GM23338 (cell line): ENCODE data around the gene RAPGEFL1. TPM values are rescaled to one million over a fixed set of nuclear protein-coding genes. Genes with fewer than 3 reads are reported as not detected.

ENCODE experiments used
- ATAC-seq: fragments of 200-7000 bp; cut with Tn5 transposase; 3 replicates; pipeline ENCODE4 v1.9.1; 2020
- DNase-seq: peaks from one replicate; pipeline ENCODE4 v3.0.0-alpha.2; 2015; ENCODE audit warnings: low spot score
- H2AFZ ChIP-seq: fragments of 200-600 bp; sonication (generic); 2 replicates; pipeline ENCODE4 v1.8.0; 2016; ENCODE audit warnings: antibody characterized with exemption, mild to moderate bottlenecking, moderate library complexity
- H3F3A ChIP-seq: fragments of 200-600 bp; sonication (generic); replicated peaks from 2 replicates; pipeline ENCODE4 v1.8.0; 2017; ENCODE audit warnings: antibody characterized with exemption, mixed run types, low read depth
- H3K27ac ChIP-seq: fragments of 200-600 bp; sonication (generic); 2 replicates; pipeline ENCODE4 v1.6.1; 2016; ENCODE audit warnings: low read depth
- H3K27me3 ChIP-seq: fragments of 200-600 bp; sonication (generic); 2 replicates; pipeline ENCODE4 v1.8.0; 2016; ENCODE audit warnings: mild to moderate bottlenecking, mixed run types, moderate library complexity; ENCODE audit not compliant: insufficient read depth
- H3K36me3 ChIP-seq: fragments of 200-600 bp; sonication (generic); 2 replicates; pipeline ENCODE4 v1.8.0; 2016; ENCODE audit warnings: mild to moderate bottlenecking; ENCODE audit not compliant: insufficient read depth
- H3K4me1 ChIP-seq: fragments of 200-600 bp; sonication (generic); 2 replicates; pipeline ENCODE4 v1.8.0; 2016; ENCODE audit warnings: mild to moderate bottlenecking, moderate library complexity; ENCODE audit not compliant: insufficient read depth
- H3K4me2 ChIP-seq: fragments of 200-600 bp; sonication (generic); 2 replicates; pipeline ENCODE4 v1.7.1; 2017; ENCODE audit warnings: mixed run types
- H3K4me3 ChIP-seq: fragments of 200-600 bp; sonication (generic); 2 replicates; pipeline ENCODE4 v1.6.1; 2016; ENCODE audit warnings: mixed run types
- H3K79me2 ChIP-seq: fragments of 200-600 bp; sonication (generic); replicated peaks from 2 replicates; pipeline ENCODE4 v1.8.0; 2017; ENCODE audit warnings: mild to moderate bottlenecking; ENCODE audit not compliant: insufficient read depth
- H3K9me2 ChIP-seq: fragments of 200-600 bp; sonication (generic); 2 replicates; pipeline ENCODE4 v1.8.0; 2017; ENCODE audit not compliant: insufficient read depth
- H4K20me1 ChIP-seq: fragments of 200-600 bp; sonication (generic); replicated peaks from 2 replicates; pipeline ENCODE4 v1.8.0; 2017; ENCODE audit warnings: mild to moderate bottlenecking; ENCODE audit not compliant: insufficient read depth
- H3K27ac Mint-ChIP-seq: 2 replicates; pipeline ENCODE4 v1.8.0; 2020; ENCODE audit warnings: inconsistent platforms, mild to moderate bottlenecking, moderate library complexity, mixed read lengths
- H3K27me3 Mint-ChIP-seq: 3 replicates; pipeline ENCODE4 v1.8.0; 2022; ENCODE audit warnings: low read depth, mild to moderate bottlenecking, moderate library complexity, mixed read lengths, inconsistent platforms; ENCODE audit not compliant: insufficient read depth, poor library complexity
- H3K36me3 Mint-ChIP-seq: 3 replicates; pipeline ENCODE4 v1.8.0; 2021; ENCODE audit warnings: low read depth, mild to moderate bottlenecking, inconsistent platforms, moderate library complexity, mixed read lengths
- H3K4me1 Mint-ChIP-seq: 3 replicates; pipeline ENCODE4 v1.8.0; 2020; ENCODE audit warnings: mild to moderate bottlenecking, inconsistent platforms, mixed read lengths
- H3K4me3 Mint-ChIP-seq: 3 replicates; pipeline ENCODE4 v1.8.0; 2021; ENCODE audit warnings: moderate library complexity, mild to moderate bottlenecking, inconsistent platforms, mixed read lengths
- H3K9me3 Mint-ChIP-seq: 3 replicates; pipeline ENCODE4 v1.8.0; 2020; ENCODE audit warnings: moderate library complexity, mild to moderate bottlenecking, inconsistent platforms, mixed read lengths
- CREB1 ChIP-seq: fragments of 250-450 bp; sonication (Bioruptor Pico); IDR thresholded peaks from 2 replicates; pipeline ENCODE4 v1.5.0; 2020; ENCODE audit warnings: low read depth, mild to moderate bottlenecking, moderate library complexity
- EZH2 ChIP-seq: fragments of 200-600 bp; sonication (generic); IDR thresholded peaks from one replicate; pipeline ENCODE4 v1.8.0; 2017; ENCODE audit warnings: antibody characterized with exemption, mild to moderate bottlenecking, low read depth; ENCODE audit not compliant: unreplicated experiment
- EZH2phosphoT487 ChIP-seq: fragments of 200-600 bp; sonication (generic); IDR thresholded peaks from one replicate; pipeline ENCODE4 v1.8.1; 2018; ENCODE audit warnings: antibody characterized with exemption; ENCODE audit not compliant: unreplicated experiment
- JUNB ChIP-seq: IDR thresholded peaks from one replicate; pipeline ENCODE4 v1.6.1; 2016; ENCODE audit warnings: antibody characterized with exemption; ENCODE audit not compliant: unreplicated experiment
- NANOG ChIP-seq: IDR thresholded peaks from 2 replicates; pipeline ENCODE4 v1.6.1; 2016; ENCODE audit warnings: antibody characterized with exemption, borderline replicate concordance
- POLR2AphosphoS5 ChIP-seq: IDR thresholded peaks from 2 replicates; pipeline ENCODE4 v1.6.1; 2016; ENCODE audit warnings: antibody characterized with exemption, low read depth
- STAT1 ChIP-seq: IDR thresholded peaks from one replicate; pipeline ENCODE4 v1.6.1; 2016; ENCODE audit warnings: antibody characterized with exemption; ENCODE audit not compliant: unreplicated experiment
- ZNF114 ChIP-seq: fragments of 250-450 bp; sonication (Bioruptor Pico); IDR thresholded peaks from 2 replicates; pipeline ENCODE4 v1.5.0; 2020; ENCODE audit warnings: mild to moderate bottlenecking, moderate library complexity
- ZNF331 ChIP-seq: fragments of 250-450 bp; sonication (Bioruptor Pico); IDR thresholded peaks from 2 replicates; pipeline ENCODE4 v1.5.0; 2020; ENCODE audit warnings: low read depth, mild to moderate bottlenecking, moderate library complexity
- ZNF462 ChIP-seq: fragments of 250-450 bp; sonication (Bioruptor Pico); IDR thresholded peaks from 2 replicates; pipeline ENCODE4 v1.5.0; 2020; ENCODE audit warnings: mild to moderate bottlenecking, moderate library complexity
- polyA plus RNA-seq: library from polyadenylated mRNA; unstranded; fragments of >200 nt; fragmentation: Nextera tagmentation; extraction: Ambion mirVana; gene quantifications from 2 replicates; pipeline ENCODE4 v1.2.1, GENCODE V29; 2016
- total RNA-seq: library from RNA; depleted of rRNA; stranded (reverse); fragments of >200 nt; shearing (Covaris generic); gene quantifications from 2 replicates; pipeline ENCODE4 v1.2.3, GENCODE V29; 2014
- TF ChIP-seq, protein P1 (sequence below): IDR thresholded peaks from one replicate; pipeline ENCODE4 v1.6.1; 2018; ENCODE audit warnings: antibody characterized with exemption; ENCODE audit not compliant: unreplicated experiment
- TF ChIP-seq, protein P2 (sequence below): IDR thresholded peaks from 2 replicates; pipeline ENCODE4 v1.6.1; 2016; ENCODE audit warnings: antibody characterized with exemption
- TF ChIP-seq, protein P3 (sequence below), 2 experiments: fragments of 200-600 bp in 1 of 2; sonication (generic) in 1 of 2; conservative IDR thresholded peaks; 2 replicates each; pipeline versions ENCODE4 v1.5.1 to v1.6.1; 2016 to 2017; ENCODE audit warnings: antibody characterized with exemption in 2 of 2, low read depth in 2 of 2, mild to moderate bottlenecking in 2 of 2, moderate library complexity in 1 of 2

The RAPGEFL1 gene
- total and polyA plus RNA-seq, 2 experiments from 2014 or later, result 6.7 to 14.0 TPM

- ATAC-seq, result no peak
- Mint-ChIP-seq H3K4me3 (no peak overlapping the region), H3K4me1 (no peaks in the 10 kb centered on the region; the same call in 2 of the 3 replicates), H3K27ac (no peak overlapping the region), H3K27me3 (no peaks in the 10 kb centered on the region), H3K36me3 (no peaks in the 10 kb centered on the region; the same call in 2 of the 3 replicates), H3K9me3 (no peaks in the 10 kb centered on the region)
- H4K20me1 ChIP-seq, result peaks cover 27% of the 10 kb centered on the region
- no peaks in the 10 kb centered on the region for H3K9me2 ChIP-seq
- no peaks in the 10 kb centered on the region for H3K36me3 ChIP-seq
- no peaks in the 10 kb centered on the region for H3K4me1 ChIP-seq
- no peak overlapping the region for H2AFZ ChIP-seq
- peaks cover 79% of the 10 kb centered on the region for H3K79me2 ChIP-seq
- TF ChIP-seq, protein P1, sequence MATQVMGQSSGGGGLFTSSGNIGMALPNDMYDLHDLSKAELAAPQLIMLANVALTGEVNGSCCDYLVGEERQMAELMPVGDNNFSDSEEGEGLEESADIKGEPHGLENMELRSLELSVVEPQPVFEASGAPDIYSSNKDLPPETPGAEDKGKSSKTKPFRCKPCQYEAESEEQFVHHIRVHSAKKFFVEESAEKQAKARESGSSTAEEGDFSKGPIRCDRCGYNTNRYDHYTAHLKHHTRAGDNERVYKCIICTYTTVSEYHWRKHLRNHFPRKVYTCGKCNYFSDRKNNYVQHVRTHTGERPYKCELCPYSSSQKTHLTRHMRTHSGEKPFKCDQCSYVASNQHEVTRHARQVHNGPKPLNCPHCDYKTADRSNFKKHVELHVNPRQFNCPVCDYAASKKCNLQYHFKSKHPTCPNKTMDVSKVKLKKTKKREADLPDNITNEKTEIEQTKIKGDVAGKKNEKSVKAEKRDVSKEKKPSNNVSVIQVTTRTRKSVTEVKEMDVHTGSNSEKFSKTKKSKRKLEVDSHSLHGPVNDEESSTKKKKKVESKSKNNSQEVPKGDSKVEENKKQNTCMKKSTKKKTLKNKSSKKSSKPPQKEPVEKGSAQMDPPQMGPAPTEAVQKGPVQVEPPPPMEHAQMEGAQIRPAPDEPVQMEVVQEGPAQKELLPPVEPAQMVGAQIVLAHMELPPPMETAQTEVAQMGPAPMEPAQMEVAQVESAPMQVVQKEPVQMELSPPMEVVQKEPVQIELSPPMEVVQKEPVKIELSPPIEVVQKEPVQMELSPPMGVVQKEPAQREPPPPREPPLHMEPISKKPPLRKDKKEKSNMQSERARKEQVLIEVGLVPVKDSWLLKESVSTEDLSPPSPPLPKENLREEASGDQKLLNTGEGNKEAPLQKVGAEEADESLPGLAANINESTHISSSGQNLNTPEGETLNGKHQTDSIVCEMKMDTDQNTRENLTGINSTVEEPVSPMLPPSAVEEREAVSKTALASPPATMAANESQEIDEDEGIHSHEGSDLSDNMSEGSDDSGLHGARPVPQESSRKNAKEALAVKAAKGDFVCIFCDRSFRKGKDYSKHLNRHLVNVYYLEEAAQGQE, result no peak
- TF ChIP-seq ZNF331 (no peak), CREB1 (CRISPR knock-in tag) (no peak), ZNF462 (CRISPR knock-in tag) (no peak), JUNB (no peak), NANOG (no peak), EZH2 (no peak), STAT1 (no peak), ZNF114 (no peak), POLR2AphosphoS5 (no peak), EZH2phosphoT487 (no peak)
- TF ChIP-seq, protein P2, sequence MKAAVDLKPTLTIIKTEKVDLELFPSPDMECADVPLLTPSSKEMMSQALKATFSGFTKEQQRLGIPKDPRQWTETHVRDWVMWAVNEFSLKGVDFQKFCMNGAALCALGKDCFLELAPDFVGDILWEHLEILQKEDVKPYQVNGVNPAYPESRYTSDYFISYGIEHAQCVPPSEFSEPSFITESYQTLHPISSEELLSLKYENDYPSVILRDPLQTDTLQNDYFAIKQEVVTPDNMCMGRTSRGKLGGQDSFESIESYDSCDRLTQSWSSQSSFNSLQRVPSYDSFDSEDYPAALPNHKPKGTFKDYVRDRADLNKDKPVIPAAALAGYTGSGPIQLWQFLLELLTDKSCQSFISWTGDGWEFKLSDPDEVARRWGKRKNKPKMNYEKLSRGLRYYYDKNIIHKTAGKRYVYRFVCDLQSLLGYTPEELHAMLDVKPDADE, result no peak
- TF ChIP-seq, protein P3, sequence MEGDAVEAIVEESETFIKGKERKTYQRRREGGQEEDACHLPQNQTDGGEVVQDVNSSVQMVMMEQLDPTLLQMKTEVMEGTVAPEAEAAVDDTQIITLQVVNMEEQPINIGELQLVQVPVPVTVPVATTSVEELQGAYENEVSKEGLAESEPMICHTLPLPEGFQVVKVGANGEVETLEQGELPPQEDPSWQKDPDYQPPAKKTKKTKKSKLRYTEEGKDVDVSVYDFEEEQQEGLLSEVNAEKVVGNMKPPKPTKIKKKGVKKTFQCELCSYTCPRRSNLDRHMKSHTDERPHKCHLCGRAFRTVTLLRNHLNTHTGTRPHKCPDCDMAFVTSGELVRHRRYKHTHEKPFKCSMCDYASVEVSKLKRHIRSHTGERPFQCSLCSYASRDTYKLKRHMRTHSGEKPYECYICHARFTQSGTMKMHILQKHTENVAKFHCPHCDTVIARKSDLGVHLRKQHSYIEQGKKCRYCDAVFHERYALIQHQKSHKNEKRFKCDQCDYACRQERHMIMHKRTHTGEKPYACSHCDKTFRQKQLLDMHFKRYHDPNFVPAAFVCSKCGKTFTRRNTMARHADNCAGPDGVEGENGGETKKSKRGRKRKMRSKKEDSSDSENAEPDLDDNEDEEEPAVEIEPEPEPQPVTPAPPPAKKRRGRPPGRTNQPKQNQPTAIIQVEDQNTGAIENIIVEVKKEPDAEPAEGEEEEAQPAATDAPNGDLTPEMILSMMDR (conservative IDR thresholded peaks at IDR 0.05; ENCODE audit: low read depth in 2 of 2), result no peak
- peaks cover 14% of the 10 kb centered on the region; the same call in 1 of the 2 replicates for H3F3A ChIP-seq
- no peak for DNase-seq
- H3K4me2 ChIP-seq, result no peak overlapping the region
- H3K27ac ChIP-seq, result 0 out of 2 replicates have a peak overlapping the region, but pooled peaks have one; percentile 11
- H3K4me3 ChIP-seq, result no peak overlapping the region
- H3K27me3 ChIP-seq, result no peaks in the 10 kb centered on the region
Measured at GRCh38 chr17:40242774-40243173, 65.5 kb downstream of the RAPGEFL1 start.
